SK-N-SH treated with all-trans-retinoic acid at 6 μM for 48 hours (cell line): ENCODE results near the gene AGAP1.

Source experiments
- ATAC-seq: fragments of 200-7000 bp; cut with Tn5 transposase; 3 replicates; pipeline ENCODE4 v1.9.1; 2020; ENCODE audit warnings: mild to moderate bottlenecking, moderate library complexity
- ARNTL ChIP-seq: fragments of 450-650 bp; formaldehyde crosslinking; IDR thresholded peaks from 2 replicates; pipeline ENCODE4 v1.5.0; 2020; ENCODE audit warnings: low read depth, mild to moderate bottlenecking, moderate library complexity, borderline replicate concordance
- CREB5 ChIP-seq: fragments of 250-450 bp; sonication (Bioruptor Pico); IDR thresholded peaks from 2 replicates; pipeline ENCODE4 v1.5.1; 2020; ENCODE audit warnings: low read depth, mild to moderate bottlenecking, moderate library complexity
- CSDC2 ChIP-seq: fragments of 250-450 bp; sonication (Bioruptor Pico); IDR thresholded peaks from 2 replicates; pipeline ENCODE4 v1.5.0; 2020; ENCODE audit warnings: mild to moderate bottlenecking, moderate library complexity
- CSRNP3 ChIP-seq: fragments of 250-450 bp; sonication (Bioruptor Pico); IDR thresholded peaks from 2 replicates; pipeline ENCODE4 v1.5.1; 2021; ENCODE audit warnings: mild to moderate bottlenecking, moderate library complexity
- ESRRG ChIP-seq: fragments of 250-450 bp; sonication (Bioruptor Pico); IDR thresholded peaks from 2 replicates; pipeline ENCODE4 v1.6.1; 2021; ENCODE audit warnings: mild to moderate bottlenecking
- GLIS3 ChIP-seq: fragments of 250-450 bp; sonication (Bioruptor Pico); IDR thresholded peaks from 2 replicates; pipeline ENCODE4 v1.5.0; 2020; ENCODE audit warnings: mild to moderate bottlenecking, moderate library complexity
- ISL1 ChIP-seq: fragments of 250-450 bp; sonication (Bioruptor Pico); IDR thresholded peaks from 2 replicates; pipeline ENCODE4 v2.1.2; 2022; ENCODE audit warnings: mild to moderate bottlenecking, moderate library complexity
- OSR1 ChIP-seq: fragments of 250-450 bp; sonication (Bioruptor Pico); IDR thresholded peaks from 2 replicates; pipeline ENCODE4 v1.8.0; 2022; ENCODE audit warnings: moderate library complexity, mild to moderate bottlenecking, inconsistent platforms
- PATZ1 ChIP-seq: fragments of 250-450 bp; sonication (Bioruptor Pico); IDR thresholded peaks from 2 replicates; pipeline ENCODE4 v1.8.0; 2020; ENCODE audit warnings: mild to moderate bottlenecking, moderate library complexity, borderline replicate concordance
- POU6F1 ChIP-seq: fragments of 250-450 bp; sonication (Bioruptor Pico); IDR thresholded peaks from 2 replicates; pipeline ENCODE4 v1.8.0; 2021; ENCODE audit warnings: low read depth, mild to moderate bottlenecking, moderate library complexity, borderline replicate concordance
- PPARA ChIP-seq: fragments of 250-450 bp; sonication (Bioruptor Pico); IDR thresholded peaks from 2 replicates; pipeline ENCODE4 v1.5.0; 2020; ENCODE audit warnings: mild to moderate bottlenecking, borderline replicate concordance
- RARB ChIP-seq: fragments of 250-450 bp; sonication (Bioruptor Pico); IDR thresholded peaks from 2 replicates; pipeline ENCODE4 v1.8.0; 2021; ENCODE audit warnings: mild to moderate bottlenecking, moderate library complexity
- SNAI2 ChIP-seq: fragments of 250-450 bp; sonication (Bioruptor Pico); IDR thresholded peaks from 2 replicates; pipeline ENCODE4 v1.5.0; 2020; ENCODE audit warnings: mild to moderate bottlenecking, moderate library complexity
- TCF4 ChIP-seq: fragments of 250-450 bp; sonication (Bioruptor Pico); IDR thresholded peaks from 2 replicates; pipeline ENCODE4 v1.8.0; 2021; ENCODE audit warnings: mild to moderate bottlenecking, moderate library complexity, borderline replicate concordance
- TOX ChIP-seq: fragments of 250-450 bp; sonication (Bioruptor Pico); IDR thresholded peaks from 2 replicates; pipeline ENCODE4 v1.8.0; 2021; ENCODE audit warnings: mild to moderate bottlenecking, moderate library complexity, borderline replicate concordance
- TSHZ2 ChIP-seq: fragments of 250-450 bp; sonication (Bioruptor Pico); IDR thresholded peaks from 2 replicates; pipeline ENCODE4 v1.5.0; 2020; ENCODE audit warnings: mild to moderate bottlenecking, moderate library complexity
- ZC3H10 ChIP-seq: fragments of 250-450 bp; sonication (Bioruptor Pico); IDR thresholded peaks from 2 replicates; pipeline ENCODE4 v1.5.1; 2021; ENCODE audit warnings: mild to moderate bottlenecking, moderate library complexity
- ZFP3 ChIP-seq: fragments of 250-450 bp; sonication (Bioruptor Pico); IDR thresholded peaks from 2 replicates; pipeline ENCODE4 v1.5.0; 2020; ENCODE audit warnings: mild to moderate bottlenecking, moderate library complexity
- ZFP30 ChIP-seq: fragments of 450-650 bp; formaldehyde crosslinking; IDR thresholded peaks from 2 replicates; pipeline ENCODE4 v1.5.0; 2022; ENCODE audit warnings: mild to moderate bottlenecking, moderate library complexity
- ZNF565 ChIP-seq: fragments of 450-650 bp; formaldehyde crosslinking; conservative IDR thresholded peaks from 2 replicates; pipeline ENCODE4 v1.5.0; 2020; ENCODE audit warnings: low read depth, mild to moderate bottlenecking, moderate library complexity
- ZNF70 ChIP-seq: fragments of 450-650 bp; formaldehyde crosslinking; IDR thresholded peaks from 2 replicates; pipeline ENCODE4 v1.5.0; 2020; ENCODE audit warnings: mild to moderate bottlenecking, moderate library complexity
- ZNF8 ChIP-seq: fragments of 450-650 bp; formaldehyde crosslinking; IDR thresholded peaks from 2 replicates; pipeline ENCODE4 v1.5.0; 2020; ENCODE audit warnings: mild to moderate bottlenecking, moderate library complexity

The AGAP1 gene

GRCh38 chr2:235868645-235869044 lies 374.8 kb downstream of the AGAP1 start:
- no peak for TF ChIP-seq CSRNP3 (CRISPR knock-in tag)
- no peak for TF ChIP-seq RARB (CRISPR knock-in tag)
- no peak for TF ChIP-seq ZC3H10
- no peak for TF ChIP-seq CREB5 (CRISPR knock-in tag)
- TF ChIP-seq ZNF70 = no peak
- no peak for TF ChIP-seq ZFP30
- TF ChIP-seq SNAI2 (CRISPR knock-in tag) = no peak
- no peak for TF ChIP-seq TCF4 (CRISPR knock-in tag)
- TF ChIP-seq OSR1 = no peak
- no peak for TF ChIP-seq ZNF8 (CRISPR knock-in tag)
- no peak for TF ChIP-seq ZFP3 (CRISPR knock-in tag)
- no peak for TF ChIP-seq PPARA (CRISPR knock-in tag)
- TF ChIP-seq ZNF565 = no peak
- TF ChIP-seq POU6F1 (CRISPR knock-in tag) = no peak
- TF ChIP-seq GLIS3 = no peak
- no peak for TF ChIP-seq ESRRG
- ATAC-seq = no peak

GRCh38 chr2:235870515-235870914 lies 376.7 kb downstream of the AGAP1 start:
- TF ChIP-seq TSHZ2 (CRISPR knock-in tag) = no peak
- no peak for TF ChIP-seq ZNF565
- TF ChIP-seq ZC3H10 = no peak
- no peak for TF ChIP-seq ISL1 (CRISPR knock-in tag)
- no peak for TF ChIP-seq CSRNP3 (CRISPR knock-in tag)
- no peak for TF ChIP-seq CREB5 (CRISPR knock-in tag)
- no peak for TF ChIP-seq ZFP30
- no peak for TF ChIP-seq RARB (CRISPR knock-in tag)
- TF ChIP-seq TOX (CRISPR knock-in tag) = no peak
- TF ChIP-seq PATZ1 (CRISPR knock-in tag) = no peak
- TF ChIP-seq TCF4 (CRISPR knock-in tag) = no peak
- TF ChIP-seq ZNF8 (CRISPR knock-in tag) = no peak
- TF ChIP-seq SNAI2 (CRISPR knock-in tag) = no peak
- TF ChIP-seq CSDC2 (CRISPR knock-in tag) = no peak
- TF ChIP-seq POU6F1 (CRISPR knock-in tag) = no peak
- TF ChIP-seq PPARA (CRISPR knock-in tag) = no peak
- TF ChIP-seq ARNTL (CRISPR knock-in tag) = no peak
- TF ChIP-seq, all 23 proteins: peak for 0
- ATAC-seq = no peak
